Measurements from ENCODE around the gene TYW1.
"Not testable (repeated sequence)": the region's sequence is repeated elsewhere in the genome, so short reads cannot be mapped to it uniquely, and the experiment has no call there.

The TYW1 gene

GRCh38 chr7:67189801-67190465, 193.3 kb downstream of the TYW1 start:
- DNase-seq (ENCODE audit: low spot score), result not testable (repeated sequence)

DNA sequence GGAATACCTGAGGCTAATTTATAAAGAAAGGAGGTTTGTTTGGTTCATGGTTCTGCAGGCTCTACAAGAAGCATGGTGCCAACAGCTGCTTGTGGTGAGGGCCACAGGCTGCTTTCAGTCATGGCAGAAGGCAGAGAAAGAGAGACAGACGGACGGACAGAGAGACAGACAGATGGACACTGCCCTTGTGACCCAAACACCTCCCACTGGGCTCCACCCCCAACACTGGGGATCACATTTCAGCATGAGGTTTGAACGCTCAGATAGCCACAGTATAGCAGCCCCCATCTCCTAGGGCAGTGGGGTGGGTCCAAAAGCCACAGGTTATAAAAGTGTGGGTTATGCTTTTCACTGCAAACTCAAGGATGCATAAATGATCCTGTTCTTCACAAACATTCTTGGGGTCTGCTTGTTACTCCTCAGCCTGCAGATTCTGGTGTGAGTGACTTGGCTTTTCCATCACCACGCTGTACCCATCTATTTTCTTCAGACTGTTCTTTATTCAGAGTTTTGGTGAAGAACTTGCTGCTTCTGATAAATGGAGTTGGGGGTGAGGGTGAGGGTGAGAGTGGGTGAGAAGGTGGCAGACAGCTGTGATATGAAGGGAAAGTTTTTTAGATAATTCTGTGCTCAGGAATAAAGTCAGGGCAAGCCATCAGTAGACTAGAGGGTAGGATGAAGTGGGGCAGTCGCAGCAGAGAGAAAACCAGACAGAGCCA, 194.5 kb downstream of the TYW1 start:
- DNase-seq (ENCODE audit: low spot score), result not testable (repeated sequence)

DNA sequence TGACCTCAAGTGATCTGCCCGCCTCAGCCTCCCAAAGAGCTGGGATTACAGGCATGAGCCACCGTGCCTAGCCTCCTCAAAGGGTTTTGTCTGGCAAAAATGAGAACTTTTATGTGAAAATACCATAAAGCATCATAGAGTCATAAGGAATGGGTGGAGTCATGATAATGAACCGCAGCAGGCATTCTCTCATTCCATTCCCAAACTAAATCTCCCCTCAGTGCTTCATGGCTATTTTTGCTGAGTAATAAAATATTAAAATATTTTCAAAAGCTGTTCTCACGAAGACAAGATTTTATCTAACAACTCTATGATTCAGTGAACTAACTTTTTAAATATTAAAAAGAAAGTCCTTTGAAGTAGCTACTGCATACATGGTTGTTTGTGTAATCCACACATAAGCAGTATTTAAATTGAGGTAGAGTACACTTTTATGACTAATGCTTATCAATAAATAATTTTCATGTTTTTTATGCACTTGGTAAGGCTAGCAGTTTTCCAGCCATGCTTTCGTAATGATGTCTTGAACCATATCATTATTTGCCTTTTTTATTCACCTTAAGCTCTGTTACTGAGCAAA, 195.6 kb downstream of the TYW1 start:
- DNase-seq (ENCODE audit: low spot score), result not testable (repeated sequence)

GRCh38 chr7:67192889-67193613, 196.4 kb downstream of the TYW1 start:
- not testable (repeated sequence) for DNase-seq (ENCODE audit: low spot score)

- DNase-seq (ENCODE audit: low spot score), result not testable (repeated sequence)
Observed at GRCh38 chr7:67196176-67196575, 199.5 kb downstream of the TYW1 start.

DNA sequence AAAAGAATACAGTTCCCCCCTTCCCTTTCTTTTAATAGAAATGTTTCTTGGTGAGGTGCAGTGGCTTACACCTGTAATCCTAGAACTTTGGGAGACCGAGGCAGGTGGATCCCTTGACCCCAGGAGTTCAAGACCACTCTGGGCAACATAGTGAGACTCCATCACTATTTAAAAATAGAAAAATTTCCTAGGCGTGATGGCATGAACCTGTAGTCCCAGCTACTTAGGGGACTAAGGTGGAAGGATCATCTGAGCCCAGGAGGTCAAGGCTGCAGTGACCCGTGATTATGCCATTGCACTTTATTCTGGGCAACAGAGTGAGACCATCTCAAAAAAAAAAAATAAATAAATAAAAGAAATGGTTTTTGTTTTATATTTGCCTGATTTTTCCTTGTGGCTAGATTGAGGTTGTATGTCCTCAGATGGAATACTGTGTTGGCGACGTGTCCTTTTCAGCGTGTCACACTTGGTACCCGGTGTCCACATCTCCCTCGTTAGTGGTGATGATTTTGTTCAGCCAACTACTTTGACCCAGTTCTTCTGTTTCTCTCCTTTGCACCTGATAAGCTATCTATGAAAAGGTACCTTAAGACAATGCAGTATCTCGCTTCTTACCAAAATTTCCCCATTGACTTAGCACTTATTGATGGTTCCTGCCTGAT, 202.4 kb downstream of the TYW1 start:
- not testable (repeated sequence) for DNase-seq (ENCODE audit: low spot score)

DNA sequence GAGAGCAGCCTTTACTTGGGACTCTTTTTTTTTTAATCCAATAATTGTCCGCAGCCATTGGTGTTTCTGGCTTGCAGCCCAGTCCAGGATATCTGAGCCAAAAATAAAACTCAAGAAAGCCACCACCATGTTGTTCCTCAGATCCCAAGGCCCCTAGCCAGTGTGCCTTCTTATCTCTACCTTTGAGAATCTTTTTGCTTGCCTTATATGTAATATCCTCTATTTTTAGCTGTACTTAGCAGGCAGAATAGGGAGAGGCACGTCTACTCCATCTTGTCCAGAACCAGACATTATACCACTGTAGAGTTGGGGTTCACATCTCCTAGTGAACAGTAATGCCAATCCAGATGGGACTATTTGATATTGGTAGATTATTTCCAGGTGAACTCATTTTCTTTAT, 209.1 kb downstream of the TYW1 start:
- not testable (repeated sequence) for DNase-seq (ENCODE audit: low spot score)

- DNase-seq (ENCODE audit: low spot score), result no peak
Observed at GRCh38 chr7:67206452-67206851, 209.8 kb downstream of the TYW1 start.

DNA sequence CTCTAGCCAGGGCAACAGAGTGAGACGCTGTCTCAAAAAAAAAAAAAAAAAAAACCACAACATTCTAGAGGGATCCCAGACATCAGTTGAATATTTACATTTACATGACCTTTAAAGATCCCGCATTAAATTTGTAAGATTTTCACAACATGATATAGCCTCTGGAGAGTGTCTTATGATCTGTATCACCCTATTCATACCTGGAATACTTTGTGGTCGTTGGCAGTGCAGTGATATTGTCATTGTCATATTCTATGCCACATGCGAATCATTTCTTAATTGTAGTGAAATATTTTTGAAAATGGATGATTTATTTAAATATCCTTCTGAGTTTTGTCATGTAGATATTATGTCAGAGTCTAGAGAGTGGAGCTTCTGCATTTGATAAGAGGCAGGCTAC, 212.0 kb downstream of the TYW1 start:
- DNase-seq (ENCODE audit: low spot score), result not testable (repeated sequence)

DNA sequence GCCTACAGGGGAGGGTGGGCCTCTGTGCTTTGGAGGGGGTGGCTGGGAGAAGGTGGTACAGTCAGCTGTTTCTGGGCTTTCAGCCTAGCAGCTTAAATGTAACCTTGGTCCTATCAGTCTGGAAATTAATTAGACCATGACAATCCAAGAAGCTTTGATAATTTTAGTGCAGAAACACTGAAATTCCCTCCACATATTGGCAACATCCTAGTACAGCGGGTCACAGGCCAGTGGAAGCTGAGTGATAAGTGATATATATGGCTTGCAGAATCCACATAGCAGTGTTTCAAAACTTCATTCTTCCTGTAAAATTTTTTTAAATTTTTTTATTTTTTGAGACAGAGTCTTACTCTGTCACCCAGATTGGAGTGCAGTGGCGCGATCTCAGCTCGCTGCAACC, 212.6 kb downstream of the TYW1 start:
- DNase-seq (ENCODE audit: low spot score), result no peak

DNA sequence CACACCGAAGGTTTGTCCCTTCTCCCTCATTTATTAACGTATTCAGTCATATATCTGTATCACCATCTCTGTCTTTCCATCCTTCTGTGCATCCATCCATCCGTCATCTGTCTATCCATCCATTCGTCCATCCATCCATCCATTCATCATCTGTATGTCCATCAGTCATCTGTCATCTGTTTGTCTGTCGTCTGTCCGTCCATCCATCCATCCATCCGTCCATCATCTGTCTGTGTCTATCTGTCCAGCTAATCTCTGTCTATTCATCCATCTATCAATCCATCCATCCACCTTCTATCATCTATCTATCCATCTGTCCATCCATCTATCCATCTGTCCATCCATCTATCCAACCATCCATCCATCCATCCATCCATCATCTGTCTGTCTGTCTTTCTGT, 213.9 kb downstream of the TYW1 start:
- DNase-seq (ENCODE audit: low spot score), result no peak

DNA sequence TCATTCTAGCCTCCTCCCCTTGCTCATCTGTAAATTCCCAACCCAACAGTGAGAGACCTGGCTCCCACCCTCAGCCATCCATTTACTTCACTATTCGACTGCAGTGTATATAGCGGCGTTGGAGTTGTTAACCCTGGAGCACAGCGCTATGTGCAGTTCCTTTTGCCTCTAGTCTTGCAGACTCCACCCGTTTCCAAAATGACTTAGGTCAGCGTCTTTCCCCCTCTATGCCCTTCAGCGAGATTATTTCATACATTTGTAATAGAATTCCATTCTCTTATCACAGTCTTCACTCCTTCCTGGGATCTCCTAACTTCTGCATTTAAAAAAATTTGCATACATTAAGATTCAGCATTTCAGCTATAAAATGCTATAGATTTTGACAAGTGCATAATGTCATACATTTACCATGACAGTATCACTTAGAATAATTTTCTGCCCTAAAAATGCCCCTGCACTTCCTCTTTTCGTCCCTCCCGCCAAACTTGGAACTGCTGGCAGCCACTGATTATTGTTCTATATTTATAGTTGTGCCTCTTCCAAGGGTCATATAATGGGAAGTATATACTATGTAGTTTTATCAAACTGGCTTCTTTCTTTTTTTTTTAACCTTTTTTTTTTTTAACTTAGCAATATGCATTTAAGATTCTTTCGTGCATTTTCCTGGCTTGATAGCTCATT, 215.2 kb downstream of the TYW1 start:
- DNase-seq (ENCODE audit: low spot score), result not testable (repeated sequence)

DNA sequence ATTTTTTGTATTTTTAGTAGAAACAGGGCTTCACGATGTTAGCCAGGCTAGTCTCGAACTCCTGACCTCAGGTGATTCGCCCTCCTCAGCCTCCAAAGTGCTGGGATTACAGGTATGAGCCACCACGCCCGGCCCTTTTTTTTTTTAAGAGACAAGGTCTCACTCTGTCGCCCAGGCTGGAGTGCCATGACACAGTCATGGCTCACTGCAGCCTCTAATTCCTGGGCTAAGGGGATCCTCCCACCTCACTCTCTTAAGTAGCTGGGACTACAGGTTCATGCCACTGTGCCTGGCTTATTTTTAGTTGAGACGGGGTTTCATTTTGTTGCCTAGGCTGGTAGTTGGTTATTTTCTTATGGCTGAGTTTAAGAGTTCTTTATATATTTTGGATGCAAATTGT, 216.4 kb downstream of the TYW1 start:
- not testable (repeated sequence) for DNase-seq (ENCODE audit: low spot score)

DNA sequence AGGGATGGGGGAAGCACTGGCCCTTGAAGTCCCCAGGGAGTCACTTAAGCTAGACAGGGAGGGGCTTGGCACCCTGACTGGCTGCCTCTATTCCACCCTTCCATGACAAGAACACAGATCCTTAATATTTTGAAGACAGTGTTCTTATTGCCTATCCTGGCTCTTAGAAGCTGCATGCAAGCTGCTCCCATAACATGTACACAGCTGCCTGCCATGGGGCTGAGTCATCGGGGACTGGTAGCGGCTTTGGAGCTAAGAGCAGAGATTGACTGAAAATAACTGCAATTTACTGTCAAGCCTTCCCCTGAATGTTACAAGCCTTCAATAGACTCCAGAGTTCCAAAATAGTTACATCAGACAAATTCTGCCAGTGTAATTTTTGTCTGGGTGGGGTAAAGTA, 226.9 kb downstream of the TYW1 start:
- DNase-seq (ENCODE audit: low spot score), result peak; percentile 48

DNA sequence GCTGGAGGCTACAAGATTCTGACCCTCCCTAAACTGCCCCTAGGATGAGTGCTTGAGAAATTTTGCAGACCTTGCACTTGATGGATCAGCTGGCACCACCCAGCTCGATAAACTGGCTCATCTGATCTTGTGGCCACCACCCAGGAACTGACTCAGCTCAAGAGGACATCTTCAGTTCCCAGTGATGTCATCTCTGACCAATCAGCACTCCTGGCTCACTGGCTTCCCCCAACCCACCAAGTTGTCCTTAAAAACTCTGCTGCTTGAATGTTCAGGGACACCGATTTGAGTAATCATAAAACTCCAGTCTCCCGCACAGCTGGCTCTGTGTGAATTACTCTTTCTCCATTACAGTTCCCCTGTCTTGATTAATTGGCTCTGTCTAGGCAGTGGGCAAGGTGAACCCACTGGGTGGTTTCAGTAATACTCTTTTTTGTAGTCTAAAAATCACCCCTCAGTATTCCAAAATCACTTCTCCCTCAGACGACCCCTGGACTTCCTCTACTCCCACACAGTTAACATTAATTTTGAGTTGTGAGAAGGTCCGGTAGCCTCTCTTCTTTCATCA, 229.8 kb downstream of the TYW1 start:
- not testable (repeated sequence) for DNase-seq (ENCODE audit: low spot score)

DNA sequence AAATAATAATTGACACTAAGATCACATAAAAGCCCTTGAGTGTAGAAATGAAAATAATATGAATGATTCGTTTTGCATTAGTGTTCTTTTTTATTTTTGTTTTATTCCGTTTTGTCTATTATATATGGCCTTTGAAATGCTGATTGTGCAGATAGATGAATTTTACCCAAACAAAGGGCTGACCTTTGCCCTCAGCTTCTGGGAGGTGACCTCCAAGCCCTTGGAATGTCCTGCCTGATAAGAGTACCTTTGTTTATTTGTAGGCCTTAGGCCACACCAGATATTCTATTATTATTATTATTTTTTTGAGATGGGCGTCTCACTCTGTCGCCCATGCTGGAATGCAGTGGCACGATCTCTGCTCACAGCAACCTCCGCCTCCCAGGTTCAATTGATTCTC, 230.3 kb downstream of the TYW1 start:
- DNase-seq (ENCODE audit: low spot score), result not testable (repeated sequence)

- DNase-seq (ENCODE audit: low spot score), result not testable (repeated sequence)
Observed at GRCh38 chr7:67229018-67229417, 232.4 kb downstream of the TYW1 start.

- DNase-seq (ENCODE audit: low spot score), result not testable (repeated sequence)
Observed at GRCh38 chr7:67230029-67230428, 233.4 kb downstream of the TYW1 start.

DNA sequence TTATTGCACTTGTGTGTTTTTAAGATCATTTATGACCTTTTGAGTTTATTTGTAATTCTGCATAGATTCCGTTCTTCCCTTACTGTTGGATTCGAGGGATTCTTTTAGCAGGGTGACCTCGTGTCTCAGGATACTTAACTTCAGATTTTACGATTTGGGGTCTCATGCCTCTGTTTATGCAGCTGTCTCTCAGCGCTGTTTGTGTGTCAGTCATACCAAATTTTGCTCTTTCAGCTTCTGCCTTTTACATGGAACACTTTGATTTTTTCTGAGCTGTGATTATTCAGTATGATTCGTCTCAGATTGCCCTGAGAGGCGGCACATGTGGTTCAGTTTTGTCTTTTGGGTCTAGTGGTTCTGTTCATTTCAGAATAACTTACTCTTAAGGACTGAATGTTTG, 236.9 kb downstream of the TYW1 start:
- DNase-seq (ENCODE audit: low spot score), result not testable (repeated sequence)

- not testable (repeated sequence) for DNase-seq (ENCODE audit: low spot score)
Observed at GRCh38 chr7:67236216-67236615, 239.6 kb downstream of the TYW1 start.

- not testable (repeated sequence) for DNase-seq (ENCODE audit: low spot score)
Observed at GRCh38 chr7:67242871-67243270, 246.2 kb downstream of the TYW1 start.

Data from hepatic stellate cell (primary cell).